Body of pancreas (tissue), 4 donors: ENCODE measurements around the gene CEBPA. TPM values are rescaled to one million over a fixed set of nuclear protein-coding genes. Genes with fewer than 3 reads are reported as not detected.

Source experiments
- ATAC-seq: fragments of 150-250 bp; one replicate; pipeline ENCODE4 v1.9.1; 2016
- DNase-seq, 4 donors: peaks; one replicate each; pipeline ENCODE4 v3.0.0-alpha.2; 2019
- H3K27ac ChIP-seq, 4 donors: fragments of 200-600 bp; sonication (generic); 1 replicate in 3 of 4; 2 replicates in 1 of 4; pipeline versions ENCODE4 v1.5.1 to v1.6.1; 2016 to 2019; ENCODE audit warnings: mild to moderate bottlenecking in 1 of 4, mixed read lengths in 1 of 4, moderate library complexity in 1 of 4
- H3K27me3 ChIP-seq, 2 donors: fragments of 200-600 bp; sonication (generic); one replicate each; pipeline ENCODE4 v1.6.0; 2016; ENCODE audit warnings: mild to moderate bottlenecking in 1 of 2
- H3K36me3 ChIP-seq, 2 donors: fragments of 200-600 bp; sonication (generic); replicated peaks in 1 of 2; 2 replicates each; pipeline ENCODE4 v1.5.1; 2016; ENCODE audit warnings: low read depth in 2 of 2; ENCODE audit not compliant: insufficient read depth in 1 of 2
- H3K4me1 ChIP-seq: fragments of 200-600 bp; sonication (generic); one replicate; pipeline ENCODE4 v1.6.0; 2016
- H3K4me3 ChIP-seq, 2 donors: fragments of 200-600 bp; sonication (generic); 1 replicate in 1 of 2; 2 replicates in 1 of 2; pipeline ENCODE4 v1.5.1; 2016 to 2019
- H3K9me3 ChIP-seq, 3 donors: fragments of 200-600 bp; sonication (generic); 1 replicate in 2 of 3; 2 replicates in 1 of 3; pipeline ENCODE4 v1.5.1; 2016
- POLR2A ChIP-seq, 3 donors: fragments of 450-650 bp; IDR thresholded peaks; one replicate each; pipeline ENCODE4 v1.6.1; 2016; ENCODE audit warnings: antibody characterized with exemption in 3 of 3, mild to moderate bottlenecking in 2 of 3
- WGBS, 2 donors: methylation state at CpG; one replicate each; pipeline ENCODE4 v1.1.5; 2017; 5-methylcytosine and 5-hydroxymethylcytosine counted together
- intact Hi-C: fragments of 100-400 bp; cut with DNase I; formaldehyde crosslinking; loops from one replicate; pipeline ENCODE4 v1.15.1; 2023
- total RNA-seq, 2 donors: library from RNA; depleted of rRNA; stranded (reverse); fragments of >200 nt; gene quantifications; one replicate each; pipeline ENCODE4 v1.1.0, GENCODE V29; 2016
- TF ChIP-seq, protein P1 (sequence below), 7 experiments: fragments of 450-650 bp in 4 of 7; fragments of 200-600 bp in 3 of 7; sonication (generic) in 3 of 7; IDR thresholded peaks; one replicate each; pipeline ENCODE4 v1.5.1; 2016 to 2019; ENCODE audit warnings: antibody characterized with exemption in 7 of 7

The CEBPA gene
- total RNA-seq, 2 donors from 2014 or later = 12.5 to 73.2 TPM

DNA sequence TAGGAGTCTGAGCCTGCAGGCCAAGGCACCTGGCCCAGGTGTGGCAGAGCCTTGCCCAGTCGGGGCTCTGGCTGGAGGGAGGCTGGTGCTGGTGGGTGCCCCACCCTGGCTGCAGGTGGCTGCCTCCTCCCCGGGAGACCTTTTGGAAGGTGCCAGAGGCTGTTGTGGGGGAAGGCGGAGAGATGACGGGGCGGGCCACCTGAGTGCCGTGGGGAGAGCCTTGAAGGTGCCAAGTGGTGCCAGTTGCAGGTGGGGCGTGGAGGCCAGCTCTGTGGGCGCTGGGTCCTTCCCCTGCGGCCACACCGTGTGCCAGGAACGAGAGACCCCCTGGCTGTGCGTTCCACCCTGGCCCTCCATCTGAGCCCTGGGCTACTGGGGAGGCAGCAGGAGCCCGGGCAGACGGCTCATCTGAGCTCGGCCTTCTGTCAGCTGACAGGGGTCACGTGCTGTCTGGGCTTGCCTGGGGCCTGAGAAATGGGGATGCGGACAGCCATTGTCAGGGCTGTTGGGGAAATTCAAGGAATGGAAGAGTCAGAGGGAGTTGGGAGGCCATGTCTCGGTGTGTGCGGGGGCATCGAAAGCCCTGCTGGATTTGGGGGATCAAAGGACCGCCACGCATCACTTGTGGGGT is 20.9 kb downstream of the CEBPA start:
- no peak for ATAC-seq
- no peak overlapping the region for H3K4me3 ChIP-seq
- H3K27ac ChIP-seq = no peak overlapping the region
- DNase-seq = no peak
- WGBS, 2 donors = 85 to 87% methylated on average over 12 to 18 of the region's 22 CpGs
- intact Hi-C loops = no loop called here
- H3K4me1 ChIP-seq = peaks cover 5% of the 10 kb centered on the region
- TF ChIP-seq, protein P1, sequence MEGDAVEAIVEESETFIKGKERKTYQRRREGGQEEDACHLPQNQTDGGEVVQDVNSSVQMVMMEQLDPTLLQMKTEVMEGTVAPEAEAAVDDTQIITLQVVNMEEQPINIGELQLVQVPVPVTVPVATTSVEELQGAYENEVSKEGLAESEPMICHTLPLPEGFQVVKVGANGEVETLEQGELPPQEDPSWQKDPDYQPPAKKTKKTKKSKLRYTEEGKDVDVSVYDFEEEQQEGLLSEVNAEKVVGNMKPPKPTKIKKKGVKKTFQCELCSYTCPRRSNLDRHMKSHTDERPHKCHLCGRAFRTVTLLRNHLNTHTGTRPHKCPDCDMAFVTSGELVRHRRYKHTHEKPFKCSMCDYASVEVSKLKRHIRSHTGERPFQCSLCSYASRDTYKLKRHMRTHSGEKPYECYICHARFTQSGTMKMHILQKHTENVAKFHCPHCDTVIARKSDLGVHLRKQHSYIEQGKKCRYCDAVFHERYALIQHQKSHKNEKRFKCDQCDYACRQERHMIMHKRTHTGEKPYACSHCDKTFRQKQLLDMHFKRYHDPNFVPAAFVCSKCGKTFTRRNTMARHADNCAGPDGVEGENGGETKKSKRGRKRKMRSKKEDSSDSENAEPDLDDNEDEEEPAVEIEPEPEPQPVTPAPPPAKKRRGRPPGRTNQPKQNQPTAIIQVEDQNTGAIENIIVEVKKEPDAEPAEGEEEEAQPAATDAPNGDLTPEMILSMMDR (IDR thresholded peaks at IDR 0.05) = no peak
- no peak for TF ChIP-seq POLR2A (IDR thresholded peaks at IDR 0.05)
- no peaks in the 10 kb centered on the region for H3K9me3 ChIP-seq
- H3K36me3 ChIP-seq = no peaks in the 10 kb centered on the region
- no peaks in the 10 kb centered on the region for H3K27me3 ChIP-seq

DNA sequence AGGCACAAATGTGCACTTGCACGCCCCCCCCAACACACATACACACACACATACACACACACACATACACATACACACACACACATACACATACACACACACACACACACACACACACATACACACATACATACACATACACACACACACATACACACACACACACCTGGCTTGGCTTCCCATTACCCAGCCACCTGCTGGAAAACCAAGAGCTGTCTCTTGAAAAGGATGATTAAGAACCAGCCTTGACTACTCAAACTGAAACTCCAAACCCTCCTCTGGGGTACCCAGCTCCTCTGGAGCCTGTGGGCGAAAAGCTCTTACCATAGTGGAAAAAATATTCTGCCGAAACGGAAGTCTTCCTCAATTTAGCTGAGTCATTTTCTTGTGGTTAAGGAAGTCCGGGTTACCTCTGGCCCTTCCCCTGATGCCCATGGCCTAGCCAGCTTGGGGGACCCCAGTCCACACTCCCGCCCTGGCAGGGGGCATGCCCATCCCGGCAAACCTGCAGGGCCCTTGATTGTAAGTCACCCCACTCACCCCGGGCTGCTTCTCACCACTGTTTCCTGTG is 21.9 kb downstream of the CEBPA start:
- Histone ChIP-seq H3K27me3 (no peaks in the 10 kb centered on the region), H3K27ac (no peak overlapping the region), H3K4me1 (peaks cover 8% of the 10 kb centered on the region), H3K36me3 (no peaks in the 10 kb centered on the region), H3K4me3 (no peak overlapping the region), H3K9me3 (no peaks in the 10 kb centered on the region)
- no peak for DNase-seq
- no peak for ATAC-seq
- intact Hi-C loops = no loop called here
- 67% methylated on average over 6 to 7 of the region's 8 CpGs for WGBS, 2 donors
- TF ChIP-seq POLR2A (IDR thresholded peaks at IDR 0.05) = no peak
- TF ChIP-seq, protein P1 (IDR thresholded peaks at IDR 0.05) = no peak

DNA sequence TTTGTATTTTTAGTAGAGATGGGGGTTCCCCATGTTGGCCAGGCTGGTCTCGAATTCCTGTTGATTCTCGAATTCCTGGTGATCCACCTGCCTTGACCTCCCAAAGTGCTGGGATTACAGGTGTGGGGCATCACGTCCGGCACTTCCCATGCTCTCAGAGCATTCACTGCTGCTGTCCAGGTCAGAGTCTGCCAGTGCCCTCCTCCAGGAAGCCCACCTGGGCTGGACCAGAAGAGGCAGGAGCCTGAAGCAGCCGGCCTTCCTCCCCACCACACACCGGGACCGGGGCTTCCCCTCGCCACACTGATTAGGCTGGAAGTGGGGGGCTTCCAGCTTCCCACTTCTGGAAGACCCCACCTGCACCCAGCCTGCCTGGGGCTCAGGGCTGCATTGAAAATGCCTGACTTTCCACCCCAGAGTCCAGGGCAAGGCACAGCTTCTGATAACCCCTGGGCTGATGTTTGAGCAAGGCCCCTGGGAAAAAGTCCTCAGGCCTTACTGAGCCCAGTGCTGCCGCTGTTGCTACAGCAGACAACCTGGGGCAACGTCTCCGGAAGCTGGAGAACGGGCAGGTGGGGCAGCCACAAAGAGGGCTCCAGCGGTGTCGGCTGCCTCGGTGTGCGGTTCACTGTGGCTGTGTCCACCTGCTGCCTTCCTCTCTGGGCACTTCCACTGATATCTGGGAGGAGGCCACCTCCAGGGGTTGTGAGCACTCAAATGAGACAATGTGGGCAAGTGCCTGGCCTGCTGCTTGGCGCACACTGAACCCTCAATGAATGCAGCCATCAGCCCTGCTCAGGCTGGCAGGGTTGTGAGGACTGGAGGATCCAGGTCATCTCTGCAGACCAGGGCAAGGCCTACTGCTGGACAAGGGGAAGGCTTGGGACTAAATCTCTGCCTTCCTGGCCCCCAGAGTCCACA is 22.6 kb downstream of the CEBPA start:
- no peaks in the 10 kb centered on the region for H3K9me3 ChIP-seq
- no peak for TF ChIP-seq POLR2A (IDR thresholded peaks at IDR 0.05)
- TF ChIP-seq, protein P1 (IDR thresholded peaks at IDR 0.05) = no peak
- no peak for DNase-seq
- no peaks in the 10 kb centered on the region for H3K36me3 ChIP-seq
- intact Hi-C loops = no loop called here
- peaks cover 8% of the 10 kb centered on the region for H3K4me1 ChIP-seq
- H3K27me3 ChIP-seq = no peaks in the 10 kb centered on the region
- no peak overlapping the region for H3K27ac ChIP-seq
- ATAC-seq = no peak
- WGBS, 2 donors = 84 to 85% methylated on average over 6 to 16 of the region's 17 CpGs
- no peak overlapping the region for H3K4me3 ChIP-seq

DNA sequence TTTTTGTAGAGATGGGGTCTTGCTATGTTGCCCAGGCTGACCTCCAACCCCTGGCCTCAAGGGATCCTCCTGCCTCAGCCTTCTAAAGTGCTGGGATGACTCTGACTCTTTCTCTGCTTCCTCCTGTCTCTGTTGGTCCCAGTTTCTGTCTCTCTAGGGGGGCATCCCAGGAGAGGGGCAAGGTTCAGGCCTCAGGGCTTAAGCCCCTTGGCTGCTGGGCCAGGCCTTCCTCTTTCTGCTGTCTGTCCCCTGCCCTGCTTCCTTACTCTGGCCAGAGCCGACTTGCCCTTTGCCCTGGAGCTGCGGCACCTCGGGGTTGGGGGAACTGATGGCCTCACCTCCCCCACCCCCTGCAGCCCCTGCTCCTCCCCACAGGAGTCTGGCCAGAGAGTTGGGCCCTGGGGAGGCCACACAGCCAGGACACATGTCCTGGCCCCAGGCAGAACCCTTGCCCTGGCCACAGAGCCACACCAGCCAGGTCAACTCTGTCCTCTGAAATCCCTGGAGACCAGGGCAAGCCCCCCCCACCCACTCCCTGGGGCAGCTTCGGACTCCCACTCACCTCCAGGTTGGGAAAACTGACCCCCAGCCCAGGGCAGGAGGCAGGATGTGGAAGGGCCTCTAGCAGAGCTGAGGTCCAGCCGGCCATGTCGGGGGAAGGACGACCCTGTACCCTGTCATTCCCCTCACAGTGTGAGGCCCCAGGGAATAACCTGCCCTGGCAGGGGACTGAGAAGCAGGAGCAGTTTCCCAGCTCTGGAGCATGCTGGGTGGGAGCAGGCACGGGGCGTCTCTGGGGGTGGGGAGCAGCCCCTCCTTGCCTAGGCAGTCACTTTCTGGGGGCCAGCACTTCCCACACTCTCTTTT is 23.7 kb downstream of the CEBPA start:
- intact Hi-C loops = no loop called here
- Histone ChIP-seq H3K36me3 (no peaks in the 10 kb centered on the region), H3K4me1 (peaks cover 8% of the 10 kb centered on the region), H3K4me3 (no peak overlapping the region), H3K9me3 (no peaks in the 10 kb centered on the region), H3K27ac (no peak overlapping the region), H3K27me3 (no peaks in the 10 kb centered on the region)
- DNase-seq (peak in 1 of 4 donors; percentile 36), ATAC-seq (no peak)
- no peak for TF ChIP-seq POLR2A (IDR thresholded peaks at IDR 0.05)
- TF ChIP-seq, protein P1 (IDR thresholded peaks at IDR 0.05) = no peak
- WGBS, 2 donors = 63 to 80% methylated on average over 1 to 9 of the region's 9 CpGs
